Chondrocyte (in vitro differentiated cells): ENCODE results near the gene KLHL11. TPM values are rescaled to one million over a fixed set of nuclear protein-coding genes. Genes with fewer than 3 reads are reported as not detected.
"Not testable (repeated sequence)": the region's sequence is repeated elsewhere in the genome, so short reads cannot be mapped to it uniquely, and the experiment has no call there.

Experiments used
- DNase-seq: peaks from one replicate; pipeline ENCODE4 v3.0.0; 2021; ENCODE audit warnings: mixed read lengths, low spot score
- H3K27ac Mint-ChIP-seq: one replicate; pipeline ENCODE4 v1.8.0; 2021; ENCODE audit warnings: mild to moderate bottlenecking, moderate library complexity, mixed read lengths; ENCODE audit not compliant: unreplicated experiment
- H3K27me3 Mint-ChIP-seq: 2 replicates; pipeline ENCODE4 v1.8.0; 2021; ENCODE audit warnings: low read depth, mixed read lengths
- H3K36me3 Mint-ChIP-seq: 2 replicates; pipeline ENCODE4 v1.8.0; 2021; ENCODE audit warnings: low read depth, mixed read lengths
- H3K4me1 Mint-ChIP-seq: 2 replicates; pipeline ENCODE4 v1.8.0; 2021; ENCODE audit warnings: low read depth, mild to moderate bottlenecking, mixed read lengths
- H3K4me3 Mint-ChIP-seq: one replicate; pipeline ENCODE4 v1.8.0; 2021; ENCODE audit warnings: mild to moderate bottlenecking, moderate library complexity, mixed read lengths; ENCODE audit not compliant: unreplicated experiment
- H3K9me3 Mint-ChIP-seq: 2 replicates; pipeline ENCODE4 v1.8.0; 2021; ENCODE audit warnings: low read depth, mixed read lengths
- total RNA-seq: library from RNA; stranded (reverse); gene quantifications from 3 replicates; pipeline ENCODE4 v1.2.1, GENCODE V29; 2021
- TF ChIP-seq, protein P1 (sequence below): fragments of 200-600 bp; sonication (generic); IDR thresholded peaks from 2 replicates; pipeline ENCODE4 v1.5.0; 2021; ENCODE audit warnings: antibody characterized with exemption, mild to moderate bottlenecking, moderate library complexity

KLHL11 gene
- total RNA-seq, 1 donor from 2014 or later, result 15.3 TPM

DNA sequence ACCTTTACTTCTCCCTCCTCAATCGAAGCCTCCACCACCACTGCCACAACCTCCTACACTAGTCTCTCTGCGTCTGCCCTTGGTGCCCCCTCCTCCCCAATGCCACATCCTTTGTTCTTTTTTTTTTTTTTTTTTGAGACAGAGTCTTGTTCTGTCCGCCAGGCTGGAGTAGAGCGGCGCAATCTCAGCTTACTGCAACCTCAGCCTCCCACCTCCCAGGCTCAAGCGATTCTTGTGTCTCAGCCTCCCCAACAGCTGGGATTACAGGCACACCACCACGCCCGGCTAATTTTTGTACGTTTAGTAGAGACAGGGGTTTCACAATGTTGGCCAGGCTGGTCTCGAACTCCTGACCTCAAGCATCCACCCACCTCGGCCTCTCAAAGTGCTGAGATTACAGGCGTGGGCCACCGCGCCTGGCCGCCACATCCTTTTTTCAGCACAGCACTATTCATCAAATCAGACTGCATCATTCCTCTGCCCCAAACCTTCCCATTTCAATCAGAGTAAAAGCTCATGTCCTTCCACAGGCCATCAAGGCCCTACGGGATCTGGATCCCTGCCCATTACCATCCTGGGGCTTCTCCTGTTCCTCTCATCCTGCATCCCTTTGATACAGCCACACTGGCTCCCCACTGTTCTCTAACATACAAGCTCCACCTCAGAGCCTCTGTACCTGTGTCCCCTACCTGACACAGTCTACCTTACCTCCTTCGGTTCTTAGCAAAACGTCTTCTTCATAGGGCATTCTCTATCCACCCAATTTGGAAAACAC lies 2.0 kb downstream of the KLHL11 start:
- Mint-ChIP-seq H3K4me1 (peaks cover 7% of the 10 kb centered on the region), H3K9me3 (no peaks in the 10 kb centered on the region), H3K27me3 (no peaks in the 10 kb centered on the region), H3K27ac (no peak overlapping the region), H3K4me3 (no peak overlapping the region), H3K36me3 (peaks cover 10% of the 10 kb centered on the region)
- TF ChIP-seq, protein P1, sequence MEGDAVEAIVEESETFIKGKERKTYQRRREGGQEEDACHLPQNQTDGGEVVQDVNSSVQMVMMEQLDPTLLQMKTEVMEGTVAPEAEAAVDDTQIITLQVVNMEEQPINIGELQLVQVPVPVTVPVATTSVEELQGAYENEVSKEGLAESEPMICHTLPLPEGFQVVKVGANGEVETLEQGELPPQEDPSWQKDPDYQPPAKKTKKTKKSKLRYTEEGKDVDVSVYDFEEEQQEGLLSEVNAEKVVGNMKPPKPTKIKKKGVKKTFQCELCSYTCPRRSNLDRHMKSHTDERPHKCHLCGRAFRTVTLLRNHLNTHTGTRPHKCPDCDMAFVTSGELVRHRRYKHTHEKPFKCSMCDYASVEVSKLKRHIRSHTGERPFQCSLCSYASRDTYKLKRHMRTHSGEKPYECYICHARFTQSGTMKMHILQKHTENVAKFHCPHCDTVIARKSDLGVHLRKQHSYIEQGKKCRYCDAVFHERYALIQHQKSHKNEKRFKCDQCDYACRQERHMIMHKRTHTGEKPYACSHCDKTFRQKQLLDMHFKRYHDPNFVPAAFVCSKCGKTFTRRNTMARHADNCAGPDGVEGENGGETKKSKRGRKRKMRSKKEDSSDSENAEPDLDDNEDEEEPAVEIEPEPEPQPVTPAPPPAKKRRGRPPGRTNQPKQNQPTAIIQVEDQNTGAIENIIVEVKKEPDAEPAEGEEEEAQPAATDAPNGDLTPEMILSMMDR, result no peak
- DNase-seq, result no peak

DNA sequence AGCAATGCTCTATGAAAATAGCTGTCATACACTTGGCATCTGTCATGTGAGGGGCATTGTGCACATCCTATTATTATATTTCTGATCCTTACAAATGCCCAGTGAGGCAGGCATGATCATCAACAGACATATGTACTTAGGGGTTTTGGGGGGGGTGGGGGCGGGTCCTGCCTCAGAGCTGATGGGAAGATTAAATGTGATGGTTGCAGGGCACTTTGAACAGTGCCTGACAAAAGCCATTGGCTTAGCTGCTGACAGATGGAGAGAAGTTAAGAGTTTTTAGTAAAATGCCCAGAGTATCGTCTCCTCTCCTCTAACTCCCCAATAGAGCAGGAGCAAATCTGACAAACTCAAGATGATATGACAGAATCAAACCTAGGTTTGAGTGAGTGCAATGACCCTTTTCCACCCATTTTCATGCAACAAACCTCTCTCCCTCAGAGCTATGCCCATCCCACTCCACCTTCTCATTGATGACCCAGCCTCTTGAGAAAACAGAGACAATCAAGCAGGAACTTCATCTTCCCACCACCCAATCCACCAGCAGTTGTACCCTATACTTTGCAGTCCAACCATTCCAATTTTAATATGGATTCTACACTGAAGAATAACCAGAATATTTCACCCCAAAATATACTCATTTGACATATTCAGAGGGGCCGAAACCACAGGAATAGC lies 4.8 kb downstream of the KLHL11 start:
- Mint-ChIP-seq H3K9me3 (no peaks in the 10 kb centered on the region), H3K27ac (no peak overlapping the region), H3K4me3 (no peak overlapping the region), H3K36me3 (no peaks in the 10 kb centered on the region), H3K4me1 (peaks cover 4% of the 10 kb centered on the region), H3K27me3 (no peaks in the 10 kb centered on the region)
- no peak for DNase-seq
- TF ChIP-seq, protein P1, result no peak

DNA sequence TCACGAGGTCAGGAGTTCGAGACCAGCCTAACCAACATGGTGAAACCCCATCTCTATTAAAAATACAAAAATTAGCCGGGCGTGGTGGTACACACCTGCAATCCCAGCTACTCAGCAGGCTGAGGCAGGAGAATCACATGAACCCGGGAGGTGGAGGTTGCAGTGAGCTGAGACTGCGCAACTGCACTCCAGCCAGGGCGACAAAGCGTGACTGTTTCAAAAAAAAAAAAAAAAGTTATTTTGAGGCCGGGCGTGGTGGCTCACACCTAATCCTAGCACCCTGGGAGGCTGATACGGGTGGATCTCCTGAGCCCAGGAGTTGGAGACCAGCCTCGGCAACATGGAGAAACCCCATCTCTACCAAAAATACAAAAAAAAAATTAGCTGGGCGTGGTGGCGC lies 13.8 kb downstream of the KLHL11 start:
- peaks cover 28% of the 10 kb centered on the region for H3K4me1 Mint-ChIP-seq
- not testable (repeated sequence) for H3K27me3 Mint-ChIP-seq, DNase-seq, H3K4me3 Mint-ChIP-seq, H3K27ac Mint-ChIP-seq, H3K9me3 Mint-ChIP-seq, H3K36me3 Mint-ChIP-seq

DNA sequence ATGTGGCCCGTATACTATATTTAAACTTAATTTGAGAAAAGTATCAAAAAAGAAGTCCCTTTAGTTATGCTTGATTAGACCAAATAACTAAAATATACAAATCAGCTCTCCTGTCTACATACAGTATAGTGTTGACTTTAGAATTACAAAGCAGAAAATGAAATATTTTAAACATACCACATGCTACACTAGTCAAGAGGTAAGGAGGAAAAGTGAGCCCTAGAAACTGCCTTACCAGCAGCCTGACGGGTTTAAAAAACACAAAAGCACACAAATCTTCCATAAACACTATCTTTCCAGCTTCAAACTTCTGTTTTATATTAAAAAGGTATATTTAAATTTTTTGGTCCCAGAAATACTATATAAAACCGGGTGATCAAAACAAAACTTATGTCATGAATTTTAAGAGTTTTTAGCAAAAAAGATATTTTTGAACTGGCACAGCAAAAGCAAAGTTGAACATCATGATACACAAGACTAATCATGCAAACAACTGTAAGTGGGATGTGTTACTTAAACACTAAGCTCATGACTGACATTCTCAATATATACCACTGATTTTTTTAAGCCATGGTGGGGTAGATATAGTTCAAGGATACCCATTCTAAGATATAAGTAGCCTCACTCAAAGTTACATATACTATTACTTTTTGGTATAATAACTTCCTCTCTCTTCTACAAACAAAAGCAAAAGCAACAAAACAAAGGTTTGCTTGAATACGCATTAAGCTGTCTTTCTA lies 15.8 kb downstream of the KLHL11 start:
- Mint-ChIP-seq H3K36me3 (peaks cover 4% of the 10 kb centered on the region), H3K4me3 (no peak overlapping the region), H3K4me1 (peaks cover 28% of the 10 kb centered on the region), H3K9me3 (no peaks in the 10 kb centered on the region), H3K27me3 (no peaks in the 10 kb centered on the region), H3K27ac (peak overlapping the region; percentile 12)
- DNase-seq, result no peak
- TF ChIP-seq, protein P1, result no peak

DNA sequence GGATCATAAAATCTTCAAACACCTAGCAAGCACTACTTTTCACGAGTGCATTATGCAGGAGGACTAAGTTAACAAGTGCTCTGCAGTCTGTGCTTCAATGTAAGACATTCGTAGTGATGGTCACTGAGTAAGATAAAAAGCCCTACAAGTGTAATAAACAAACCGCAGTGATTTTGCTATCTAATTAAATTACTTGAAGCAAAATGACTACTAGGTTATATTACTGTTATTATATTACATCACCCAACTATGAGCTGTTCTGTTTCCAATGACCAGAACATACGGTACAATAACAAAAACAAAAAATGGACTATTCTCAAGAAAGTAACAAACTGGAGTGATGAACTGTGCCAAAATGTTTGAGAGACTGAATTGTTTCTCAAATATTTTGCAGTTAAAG lies 16.4 kb downstream of the KLHL11 start:
- DNase-seq, result no peak
- Mint-ChIP-seq H3K4me1 (peaks cover 28% of the 10 kb centered on the region), H3K4me3 (no peak overlapping the region), H3K9me3 (no peaks in the 10 kb centered on the region), H3K27ac (no peak overlapping the region), H3K36me3 (peaks cover 4% of the 10 kb centered on the region), H3K27me3 (no peaks in the 10 kb centered on the region)
- TF ChIP-seq, protein P1, result no peak
